H4 (cell line): Measurements from ENCODE around the gene HSCB. TPM values are rescaled to one million over a fixed set of nuclear protein-coding genes. Genes with fewer than 3 reads are reported as not detected.
"Not testable (repeated sequence)": the region's sequence is repeated elsewhere in the genome, so short reads cannot be mapped to it uniquely, and the experiment has no call there.

Experiments used
- DNase-seq: peaks from one replicate; pipeline ENCODE4 v3.0.0-alpha.2; 2015; ENCODE audit warnings: low spot score
- total RNA-seq: library from RNA; depleted of rRNA; stranded (reverse); fragments of >200 nt; shearing (Covaris generic); gene quantifications from 2 replicates; pipeline ENCODE4 v1.2.3, GENCODE V29; 2014; rRNA removed

The HSCB gene
- total RNA-seq, 1 experiment from 2014 or later = 22.4 TPM

DNA sequence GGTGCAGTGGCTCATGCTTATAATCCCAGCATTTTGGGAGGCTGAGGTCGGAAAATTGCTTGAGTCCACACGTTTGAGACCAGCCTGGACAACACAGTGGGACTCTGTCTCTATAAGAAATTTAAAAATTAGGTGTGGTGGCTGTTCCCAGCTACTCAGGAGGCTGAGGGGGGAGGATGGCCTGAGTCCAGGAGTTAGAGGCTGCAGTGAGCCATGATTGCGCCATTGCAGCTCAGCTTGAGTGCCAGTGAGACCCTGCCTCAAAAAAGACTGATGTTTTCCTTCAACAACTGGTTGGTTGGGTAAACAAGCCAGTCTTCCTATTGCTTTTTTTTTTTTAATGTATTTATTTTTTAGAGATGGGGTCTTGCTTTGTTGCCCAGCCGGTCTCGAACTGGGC lies 49.3 kb downstream of the HSCB start:
- DNase-seq = no peak

DNA sequence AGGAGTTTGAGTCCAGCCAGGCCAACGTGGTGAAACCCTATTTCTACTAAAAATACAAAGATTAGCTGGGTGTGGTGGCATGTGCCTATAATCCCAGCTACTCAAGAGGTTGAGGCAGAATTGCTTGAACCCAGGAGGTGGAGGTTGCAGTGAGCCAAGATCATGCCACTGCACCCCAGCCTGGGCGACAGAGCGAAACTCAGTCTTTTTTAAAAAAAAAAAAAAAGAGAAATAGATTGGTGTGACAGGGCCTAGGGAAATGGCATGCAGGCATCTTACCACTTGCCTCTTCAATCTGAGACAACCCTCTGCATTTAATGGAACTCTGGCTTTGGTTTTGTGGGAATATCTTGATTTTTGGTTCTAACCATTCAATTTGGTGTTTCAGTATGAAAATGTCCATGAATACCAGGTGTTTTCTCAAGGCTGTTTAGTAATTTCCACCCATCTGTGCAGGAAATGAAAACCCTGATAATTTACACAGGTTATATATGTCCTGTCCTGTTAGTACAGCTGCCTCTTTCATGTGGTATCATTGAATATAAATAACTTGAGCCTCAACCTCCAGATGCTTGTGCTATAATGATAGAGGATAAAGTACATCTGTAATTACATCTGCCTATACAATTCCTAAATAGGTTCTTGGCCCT lies 50.1 kb downstream of the HSCB start:
- no peak for DNase-seq

DNA sequence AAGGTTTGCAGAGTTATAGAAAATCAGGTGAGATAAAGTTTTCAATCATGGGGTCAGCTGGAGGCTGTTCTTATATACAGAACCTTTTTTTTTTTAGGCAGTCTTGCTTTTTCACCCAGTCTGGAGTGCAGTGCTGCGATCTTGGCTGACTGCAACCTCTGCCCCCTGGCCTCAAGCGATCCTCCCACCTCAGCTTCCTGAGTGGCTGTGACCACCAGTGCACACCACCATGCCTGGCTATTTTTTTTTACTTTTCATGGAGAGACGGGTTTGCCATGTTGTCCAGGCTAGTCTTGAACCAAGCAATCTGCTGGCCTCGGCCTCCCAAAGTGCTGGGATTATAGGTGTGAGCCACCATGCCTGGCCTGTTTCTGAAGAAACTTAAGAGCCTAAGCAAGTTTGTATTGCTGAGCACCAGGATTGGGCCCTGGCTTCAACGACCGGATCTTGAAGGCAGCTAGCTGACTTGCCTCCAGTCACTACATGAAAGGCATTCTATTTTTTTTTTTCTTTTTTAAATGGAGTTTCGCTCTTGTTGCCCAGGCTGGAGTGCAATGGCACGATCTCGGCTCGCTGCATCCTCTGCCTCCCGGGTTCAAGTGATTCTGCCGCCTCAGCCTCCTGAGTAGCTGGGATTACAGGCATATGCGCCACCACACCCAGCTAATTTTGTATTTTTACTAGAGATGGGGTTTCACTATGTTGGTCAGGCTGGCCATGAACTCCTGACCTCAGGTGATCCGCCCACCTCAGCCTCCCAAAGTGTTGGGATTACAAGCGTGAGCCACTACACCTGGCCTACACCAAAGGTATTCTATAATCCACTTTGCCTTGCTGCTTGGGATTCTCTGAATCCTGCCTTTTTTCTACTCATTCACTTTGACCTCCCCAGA lies 50.9 kb downstream of the HSCB start:
- no peak for DNase-seq

DNA sequence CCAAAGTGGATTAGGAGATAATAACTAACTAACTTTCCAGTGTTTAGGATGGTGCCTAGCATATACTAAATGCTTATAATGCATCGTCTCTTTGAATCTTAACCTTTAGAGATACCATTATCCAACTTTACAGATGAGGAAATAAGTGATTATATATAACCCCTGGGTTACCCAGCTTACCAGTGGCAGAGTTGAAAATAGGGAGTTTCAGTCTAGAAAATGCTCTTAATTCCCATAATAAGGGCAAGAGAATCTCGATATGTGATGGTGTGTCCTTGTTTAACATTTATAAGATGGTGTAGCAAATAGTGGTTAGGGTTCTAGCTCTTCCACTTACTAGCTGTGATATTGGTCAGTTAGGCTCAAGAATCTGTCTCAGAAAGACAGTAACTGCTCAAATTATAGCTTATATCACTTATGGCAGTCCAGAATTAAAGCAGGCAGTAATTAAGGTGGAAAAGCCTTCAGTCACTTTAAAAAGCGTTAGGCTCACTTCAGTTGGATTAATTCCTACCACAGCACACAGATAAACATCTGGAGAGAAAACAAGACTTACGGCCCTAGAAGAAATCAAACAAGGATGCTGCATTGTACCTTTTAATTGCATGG lies 52.2 kb downstream of the HSCB start:
- no peak for DNase-seq

DNA sequence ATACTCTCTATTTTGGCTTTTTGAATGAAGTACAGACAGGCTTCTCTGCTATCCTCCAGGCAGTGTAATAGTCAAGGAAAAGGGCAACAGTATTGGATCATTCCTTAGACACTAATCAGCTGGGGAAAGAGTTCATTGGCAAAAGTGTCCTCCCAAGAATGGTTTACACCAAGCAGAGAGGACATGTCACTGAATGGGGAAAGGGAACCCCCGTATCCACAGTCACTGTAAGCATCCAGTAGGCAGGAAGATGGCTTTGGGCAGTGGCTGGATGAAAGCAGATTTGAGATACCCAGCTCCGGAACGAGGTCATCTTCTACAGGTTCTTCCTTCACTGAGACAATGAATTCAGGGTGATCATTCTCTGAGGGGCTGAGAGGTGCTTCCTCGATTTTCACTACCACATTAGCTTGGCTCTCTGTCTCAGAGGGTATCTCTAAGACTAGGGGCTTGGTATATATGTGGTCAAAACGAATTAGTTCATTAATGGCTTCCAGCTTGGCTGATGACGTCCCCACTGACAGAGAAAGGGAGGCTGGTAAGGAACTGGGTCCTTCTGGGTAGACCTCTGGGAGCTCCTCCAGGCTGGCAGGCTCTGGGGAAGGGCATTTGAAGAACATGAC lies 53.3 kb downstream of the HSCB start:
- DNase-seq = no peak

DNA sequence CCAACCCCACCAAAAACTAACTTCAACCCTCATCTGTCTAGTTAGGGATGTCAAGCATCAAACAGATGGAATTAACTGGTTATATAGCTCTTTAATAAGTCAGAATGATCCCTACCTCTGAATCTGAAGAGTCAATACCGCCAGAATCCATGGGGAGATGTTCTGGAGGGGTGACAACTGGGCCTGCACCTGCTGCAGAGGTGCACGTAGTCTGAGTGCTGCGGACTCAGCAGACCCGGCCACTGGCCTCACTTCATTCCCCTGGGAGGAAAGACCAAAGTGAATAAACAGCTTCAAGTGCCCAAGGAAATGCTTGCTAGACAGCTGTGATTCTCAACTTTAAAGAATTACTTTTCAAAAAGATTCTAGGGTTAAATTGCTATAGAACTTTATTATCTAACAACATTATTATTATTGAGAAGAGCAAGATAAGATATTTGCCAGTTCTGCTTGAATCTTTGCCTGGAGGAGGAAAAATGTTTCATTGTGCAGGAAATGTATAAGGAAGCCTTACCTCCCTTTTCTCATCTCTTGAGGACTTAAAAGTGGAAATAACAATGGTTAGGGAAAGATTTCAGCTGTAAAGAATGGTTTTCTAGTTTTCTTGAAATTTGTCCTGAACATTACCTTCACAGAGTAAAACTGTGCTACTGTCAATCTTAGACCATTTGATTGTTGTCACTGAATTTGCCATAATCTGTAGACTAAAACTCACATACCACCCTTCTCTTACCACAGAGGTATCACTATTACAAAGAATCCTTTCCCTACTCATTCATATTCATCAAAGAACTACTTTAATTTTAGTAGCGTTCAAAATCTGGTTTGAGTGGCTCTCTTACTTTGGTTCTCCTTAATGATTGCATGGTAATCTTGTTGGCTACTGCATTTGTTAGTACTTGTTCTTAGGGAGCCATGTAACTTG lies 54.4 kb downstream of the HSCB start:
- no peak for DNase-seq

DNA sequence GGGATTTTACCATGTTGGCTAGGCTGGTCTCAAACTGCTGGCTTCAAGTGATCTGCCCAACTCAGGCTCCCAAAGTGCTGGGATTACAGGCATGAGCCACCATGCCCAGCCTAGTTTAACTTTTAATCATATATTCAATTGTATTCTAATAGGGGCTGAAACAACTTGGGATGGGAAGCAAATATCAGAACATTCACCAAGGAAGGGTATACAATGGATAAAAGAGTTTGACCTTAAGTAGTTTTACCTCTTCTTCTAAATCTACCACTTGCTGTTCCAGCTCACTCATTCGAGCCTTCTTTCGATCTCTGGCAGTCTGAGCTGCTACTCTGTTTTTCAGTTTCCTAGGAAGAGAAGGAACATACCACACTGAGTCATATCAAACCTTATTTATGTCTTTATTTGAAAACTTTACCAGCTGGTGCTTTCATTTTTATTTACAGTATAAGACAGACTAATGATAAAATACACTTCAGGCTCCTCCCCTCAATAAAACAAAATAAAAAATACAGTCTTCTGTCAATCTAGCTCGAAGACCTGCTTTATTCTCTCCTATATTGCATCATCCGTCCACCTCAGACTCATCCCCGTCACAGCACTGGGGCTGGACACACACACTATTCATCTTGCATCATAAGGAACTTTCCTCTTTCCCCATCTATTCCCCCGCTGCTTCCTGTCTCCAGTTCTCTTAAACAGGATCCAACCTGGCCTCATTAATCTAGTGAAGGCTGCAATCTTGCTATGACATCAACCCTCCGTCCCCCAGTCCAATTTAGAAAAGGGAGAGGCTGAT lies 57.2 kb downstream of the HSCB start:
- DNase-seq = peak; percentile 72

DNA sequence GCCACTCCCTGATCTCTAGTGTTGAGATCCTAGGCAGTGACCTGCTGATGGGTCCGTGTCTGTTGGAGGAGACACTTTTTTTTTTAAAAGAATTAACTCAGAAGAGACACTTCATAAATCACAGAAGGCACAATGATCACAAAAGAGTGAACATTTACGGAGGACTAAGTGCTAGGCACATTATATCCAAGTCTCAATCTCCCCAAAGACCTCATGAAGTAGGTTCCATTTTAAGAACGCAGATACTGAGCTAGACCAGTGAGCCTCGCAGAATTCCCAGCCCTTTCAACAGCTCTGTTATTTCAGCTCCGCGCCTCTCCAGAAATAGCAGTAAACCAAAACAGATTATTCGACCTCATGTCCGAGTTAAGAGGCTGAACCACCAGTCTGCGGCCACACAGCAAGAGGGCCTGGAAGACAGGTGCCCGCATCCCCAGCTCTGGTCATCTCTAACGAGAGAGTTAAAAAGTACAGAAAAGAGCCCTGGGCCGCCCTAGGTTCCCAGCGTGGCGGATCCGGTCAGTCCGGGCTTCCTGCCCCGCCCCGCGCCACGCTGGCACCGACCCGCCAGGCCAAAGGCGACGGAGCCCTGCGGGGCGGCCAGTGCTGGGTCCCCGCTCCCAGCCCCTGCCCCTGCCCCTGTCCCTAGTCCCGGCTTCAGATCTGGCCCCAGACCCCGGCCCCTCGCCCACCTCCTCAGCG lies 57.9 kb downstream of the HSCB start:
- DNase-seq = no peak

DNA sequence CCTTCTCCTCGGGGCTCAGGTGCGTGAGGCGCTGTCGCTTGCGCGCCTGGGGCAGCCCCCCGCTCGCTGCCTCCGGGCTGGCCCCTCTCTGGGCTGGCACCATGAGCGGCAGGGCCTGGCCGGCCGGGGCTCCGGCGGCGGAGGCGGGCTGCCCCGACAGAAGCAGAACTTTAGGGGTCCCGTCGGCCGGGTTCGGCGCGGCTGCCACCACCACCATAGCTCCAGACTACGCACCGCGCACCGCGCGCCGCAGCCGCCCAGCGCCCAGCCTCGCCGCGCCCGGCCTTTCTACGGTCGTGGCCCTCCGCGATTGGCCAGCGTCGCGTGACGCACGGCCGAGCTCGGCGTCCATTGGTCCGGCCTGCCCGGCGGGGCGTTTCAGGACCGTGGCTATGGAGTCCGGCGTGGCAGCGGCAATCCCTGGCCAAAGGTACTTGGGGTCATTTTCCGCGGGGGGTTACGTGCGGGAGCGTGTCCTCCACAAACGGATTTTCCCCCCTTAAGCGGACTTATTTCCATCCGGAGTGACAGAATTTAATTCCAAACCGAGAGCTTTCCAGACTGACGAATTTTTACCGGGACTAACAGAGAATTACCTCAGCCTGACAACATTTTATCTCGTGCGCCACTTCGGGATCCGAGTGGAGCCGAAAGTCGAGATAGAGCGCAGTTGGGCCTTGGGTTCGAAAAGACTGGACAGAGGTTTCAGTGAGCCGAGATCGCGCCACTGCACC lies 58.6 kb downstream of the HSCB start, which contains the start of gene XBP1:
Gene XBP1, minus strand, starts transcription at position 262 of the 734 bp plus-strand sequence.
- peak; percentile 78 for DNase-seq

DNA sequence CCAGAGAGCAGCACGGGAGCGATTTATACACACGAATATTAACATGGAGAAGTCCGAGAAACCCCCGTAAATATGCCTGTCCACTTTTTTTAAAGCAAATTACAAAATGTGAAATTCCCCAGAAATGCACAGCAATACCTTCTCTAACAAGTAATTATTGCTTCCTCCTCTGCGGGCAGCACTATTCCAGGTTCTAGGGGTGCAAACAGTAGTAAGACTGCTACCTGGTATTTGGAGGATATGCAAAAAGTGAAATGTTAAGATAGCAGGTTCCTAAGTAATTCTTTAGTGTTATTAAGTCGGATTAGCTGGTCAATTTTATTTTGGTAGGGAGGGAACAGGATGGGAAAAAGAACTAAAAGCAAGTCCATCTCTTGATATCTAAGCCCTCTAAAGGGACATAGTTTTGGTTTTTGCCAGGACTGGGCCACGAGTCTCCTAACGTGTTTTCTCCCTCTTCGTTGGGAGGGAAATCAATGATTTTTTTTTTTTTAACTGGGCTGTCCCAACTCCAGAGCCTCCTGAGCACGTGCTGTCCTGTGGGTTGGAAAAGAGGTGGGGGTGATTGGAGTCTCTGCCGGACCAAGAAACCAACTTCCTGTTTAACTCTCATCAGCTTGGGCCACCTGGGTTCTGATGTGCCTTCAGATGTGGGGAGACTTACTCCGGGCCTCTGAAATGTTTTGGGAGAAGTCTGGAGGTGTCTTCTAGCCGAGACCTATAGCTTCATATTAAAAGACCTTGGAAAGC lies 60.2 kb downstream of the HSCB start:
- DNase-seq = no peak

DNA sequence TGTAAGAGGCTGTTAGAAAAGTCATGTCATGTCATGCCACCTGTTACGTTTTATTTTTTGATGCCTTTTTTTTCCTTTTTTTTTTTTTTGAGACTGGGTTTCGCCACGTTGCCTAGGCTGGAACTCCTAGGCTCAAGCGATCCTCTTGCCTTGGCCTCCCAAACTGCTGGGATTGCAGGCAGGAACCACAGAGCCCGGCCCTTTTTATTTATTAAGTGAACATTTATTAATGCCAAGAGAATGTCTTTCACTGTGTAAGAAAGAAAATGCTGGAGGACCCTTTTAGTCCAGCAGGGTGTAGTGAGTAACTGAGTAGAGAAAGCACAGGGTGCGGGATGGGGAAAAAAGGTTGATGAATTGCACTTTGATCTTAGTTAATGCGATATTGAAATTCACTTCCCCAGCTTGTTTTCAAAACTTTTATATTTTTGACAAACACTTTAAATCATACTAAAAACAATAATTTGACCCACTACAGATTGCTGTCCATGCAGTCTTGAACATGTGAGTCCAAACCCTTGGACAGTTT lies 60.8 kb downstream of the HSCB start:
- no peak for DNase-seq

DNA sequence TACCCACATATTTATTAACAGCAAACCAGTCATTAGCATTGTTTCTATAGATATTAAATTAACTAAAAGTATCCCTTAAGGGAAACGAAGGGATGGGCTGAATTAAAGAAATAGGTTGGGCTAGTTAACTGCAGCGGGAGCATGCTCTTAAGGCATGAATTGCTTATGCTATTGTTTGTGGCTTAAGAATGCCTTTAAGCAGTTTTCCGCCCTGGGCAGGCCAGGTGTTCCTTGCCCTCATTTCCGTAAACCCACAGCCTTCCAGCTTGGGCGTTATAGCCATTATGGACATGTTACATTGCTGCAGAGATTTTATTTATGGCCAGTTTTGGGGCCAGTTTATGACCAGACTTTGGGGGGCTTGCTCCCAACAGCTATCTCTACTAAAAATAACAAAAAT lies 63.6 kb downstream of the HSCB start:
- DNase-seq = not testable (repeated sequence)

Other genes with a start within 250 kb of the HSCB start
- under 0.01 and 0.23 TPM in 2 replicates for gene TTC28, start 62.2 kb upstream of the HSCB start, total RNA-seq
- gene CHEK2, start 219 bp upstream of the HSCB start, total RNA-seq = 22.9 and 24.8 TPM in 2 replicates
- gene CCDC117, start 30.7 kb downstream of the HSCB start, total RNA-seq = 16.0 and 17.2 TPM in 2 replicates
- gene XBP1, start 58.5 kb downstream of the HSCB start, total RNA-seq = 122 and 124 TPM in 2 replicates
- 1.8 and 2.6 TPM in 2 replicates for gene ZNRF3, start 141.5 kb downstream of the HSCB start, total RNA-seq